Heart left ventricle (tissue), 13 donors: ENCODE measurements around the gene ZDHHC11B.
"Not testable (repeated sequence)": the region's sequence is repeated elsewhere in the genome, so short reads cannot be mapped to it uniquely, and the experiment has no call there.

ENCODE experiments used
- POLR2A ChIP-seq, 2 donors: fragments of 450-650 bp; IDR thresholded peaks; one replicate each; pipeline ENCODE4 v1.6.1; 2017; ENCODE audit warnings: antibody characterized with exemption in 2 of 2, mild to moderate bottlenecking in 2 of 2, moderate library complexity in 2 of 2
- TF ChIP-seq, protein P1 (sequence below), 12 donors: fragments of 200-600 bp; sonication (generic) in 4 of 12; IDR thresholded peaks; one replicate each; pipeline versions ENCODE4 v1.5.0 to v1.8.0; 2018 to 2022; ENCODE audit warnings: antibody characterized with exemption in 12 of 12, mild to moderate bottlenecking in 5 of 12
- donor health status: ischemic (EF 13 %, LVEDD 7.1; RV severe dilation, severe dysfunction).
- donor health status: DM: no; HTN: yes; CAD: no.
- donor health status: DM: no; HTN: no; CAD: no.
- donor health status: ischemic (EF 25% LVEDD 6.9; RV normal size, moderate dysfunction).
- donor health status: ischemic (EF 25% LVEDD 5.7; RV mildly dilated, moderate dysfunction).
- donor health status: ischemic (EF 35%, LVEDD 5.7; RV mildly dilated, moderate dysfunction).
- donor health status: nonischemic (EF 11% LVEDD 7.7; RV severe dilation, severe dysfunction).
- donor health status: DM: yes; HTN: yes; CAD: no.
- donor health status: PGD.
- donor health status: ischemic (EF 29% LVEDD 5.4; RV normal size, mild dysfunction).
- donor health status: nonischemic (EF 23%, LVEDD 6.1; RV moderate dilation, normal function).

DNA sequence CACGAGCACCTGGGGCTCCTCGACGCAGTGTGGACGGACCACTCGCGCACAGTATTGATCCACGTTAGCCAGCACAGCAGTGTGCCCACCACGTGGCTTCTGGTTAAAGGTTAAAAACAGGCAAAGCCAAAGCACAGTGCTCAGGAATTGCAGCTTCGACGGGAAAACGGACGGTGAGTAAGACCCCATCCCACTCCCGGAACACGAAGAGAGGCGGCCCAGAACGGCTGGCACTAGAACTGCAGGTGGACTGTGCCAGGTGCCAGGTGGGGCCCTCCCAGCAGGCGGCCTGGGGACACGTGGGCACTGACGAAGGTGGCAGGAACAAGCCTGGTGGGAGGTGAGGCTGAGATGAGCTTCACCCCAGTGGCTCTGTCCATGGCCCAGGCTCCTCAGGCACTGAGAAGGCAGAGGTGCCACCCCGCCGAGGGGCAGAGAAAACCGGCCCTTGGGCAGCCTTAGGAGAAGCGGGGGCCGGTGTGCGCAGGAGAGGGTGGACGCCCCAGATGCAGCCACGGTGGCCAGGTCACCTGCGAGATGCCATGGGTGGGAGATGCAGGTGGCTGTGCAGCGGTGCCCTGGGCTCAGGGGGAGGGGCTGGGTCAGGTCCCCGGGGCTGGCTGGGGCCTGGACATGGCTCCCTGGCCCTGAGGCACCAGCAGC lies 96.0 kb downstream of the ZDHHC11B start:
- TF ChIP-seq, protein P1, sequence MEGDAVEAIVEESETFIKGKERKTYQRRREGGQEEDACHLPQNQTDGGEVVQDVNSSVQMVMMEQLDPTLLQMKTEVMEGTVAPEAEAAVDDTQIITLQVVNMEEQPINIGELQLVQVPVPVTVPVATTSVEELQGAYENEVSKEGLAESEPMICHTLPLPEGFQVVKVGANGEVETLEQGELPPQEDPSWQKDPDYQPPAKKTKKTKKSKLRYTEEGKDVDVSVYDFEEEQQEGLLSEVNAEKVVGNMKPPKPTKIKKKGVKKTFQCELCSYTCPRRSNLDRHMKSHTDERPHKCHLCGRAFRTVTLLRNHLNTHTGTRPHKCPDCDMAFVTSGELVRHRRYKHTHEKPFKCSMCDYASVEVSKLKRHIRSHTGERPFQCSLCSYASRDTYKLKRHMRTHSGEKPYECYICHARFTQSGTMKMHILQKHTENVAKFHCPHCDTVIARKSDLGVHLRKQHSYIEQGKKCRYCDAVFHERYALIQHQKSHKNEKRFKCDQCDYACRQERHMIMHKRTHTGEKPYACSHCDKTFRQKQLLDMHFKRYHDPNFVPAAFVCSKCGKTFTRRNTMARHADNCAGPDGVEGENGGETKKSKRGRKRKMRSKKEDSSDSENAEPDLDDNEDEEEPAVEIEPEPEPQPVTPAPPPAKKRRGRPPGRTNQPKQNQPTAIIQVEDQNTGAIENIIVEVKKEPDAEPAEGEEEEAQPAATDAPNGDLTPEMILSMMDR (IDR thresholded peaks at IDR 0.05): not testable (repeated sequence)
- TF ChIP-seq POLR2A (IDR thresholded peaks at IDR 0.05): not testable (repeated sequence)
